Lung (tissue), 12 donors: ENCODE results near the gene TGFBR3. TPM values are rescaled to one million over a fixed set of nuclear protein-coding genes. Genes with fewer than 3 reads are reported as not detected.

Experiments
- ATAC-seq: fragments of 200-7000 bp; cut with Tn5 transposase; one replicate; pipeline ENCODE4 v1.9.1; 2020; ENCODE audit warnings: moderate number of reproducible peaks; ENCODE audit not compliant: insufficient read depth, low FRiP score
- DNase-seq, 3 donors: peaks; one replicate each; pipeline ENCODE4 v3.0.0-alpha.2; 2013 to 2017
- H3K27ac ChIP-seq, 2 donors: one replicate each; pipeline ENCODE4 v1.5.1; 2013; ENCODE audit warnings: mild to moderate bottlenecking in 2 of 2, moderate library complexity in 2 of 2, control low read depth in 1 of 2, inconsistent platforms in 1 of 2, low read depth in 1 of 2, low read length in 1 of 2
- H3K27me3 ChIP-seq, 3 donors: one replicate each; pipeline ENCODE4 v1.5.1; 2013; ENCODE audit warnings: low read length in 2 of 3; ENCODE audit not compliant: control insufficient read depth in 3 of 3, insufficient read depth in 3 of 3
- H3K36me3 ChIP-seq, 4 donors: one replicate each; pipeline ENCODE4 v1.5.1; 2013; ENCODE audit warnings: low read length in 4 of 4, mild to moderate bottlenecking in 1 of 4, moderate library complexity in 1 of 4; ENCODE audit not compliant: control insufficient read depth in 4 of 4, insufficient read depth in 4 of 4
- H3K4me1 ChIP-seq, 5 donors: one replicate each; pipeline ENCODE4 v1.5.1; 2013; ENCODE audit warnings: low read length in 5 of 5, mild to moderate bottlenecking in 2 of 5, moderate library complexity in 1 of 5; ENCODE audit not compliant: control insufficient read depth in 5 of 5, insufficient read depth in 5 of 5
- H3K4me3 ChIP-seq: one replicate; pipeline ENCODE4 v1.5.1; 2013; ENCODE audit warnings: mild to moderate bottlenecking, control low read depth, moderate library complexity
- H3K9ac ChIP-seq, 2 donors: one replicate each; pipeline ENCODE4 v1.5.1; 2013; ENCODE audit warnings: low read length in 2 of 2, control low read depth in 1 of 2; ENCODE audit not compliant: insufficient read depth in 1 of 2
- H3K9me3 ChIP-seq, 4 donors: one replicate each; pipeline ENCODE4 v1.5.1; 2013; ENCODE audit warnings: low read length in 3 of 4, mild to moderate bottlenecking in 1 of 4, moderate library complexity in 1 of 4; ENCODE audit not compliant: control insufficient read depth in 4 of 4, insufficient read depth in 3 of 4
- CTCF ChIP-seq: IDR thresholded peaks from 2 replicates; pipeline ENCODE4 v1.5.1; 2012; ENCODE audit warnings: mild to moderate bottlenecking; ENCODE audit errors: control extremely low read depth, extremely low read depth
- WGBS, 2 donors: extraction: QIAGEN DNeasy Blood & Tissue Kit; methylation state at CpG; one replicate each; pipeline ENCODE4 v1.1.7; 2013; 5-methylcytosine and 5-hydroxymethylcytosine counted together
- polyA plus RNA-seq, 2 donors: library from polyadenylated mRNA; stranded (reverse); fragments of 200-250 nt; gene quantifications; one replicate each; pipeline ENCODE4 v1.2.1, GENCODE V29; 2013
- total RNA-seq, 2 donors: library from RNA; depleted of rRNA in 1 of 2; stranded (reverse); fragments of >200 nt in 1 of 2; gene quantifications; one replicate each; pipeline ENCODE4 v1.2.1, GENCODE V29; 2014 to 2021
- donor health status: control.
- donor health status: control.
- donor health status: Bipolar disorder and iron deficiency.
- donor health status: healthy.
- donor health status: DM: yes; HTN: yes; CAD: no.

TGFBR3 gene
- total and polyA plus RNA-seq, 4 donors = 13.1 to 99.6 (median 26.5) TPM

GRCh38 chr1:91697861-91698260 is 188.1 kb downstream of the TGFBR3 start:
- Histone ChIP-seq H3K36me3 (peaks cover 2 to 17% (median 5%) of the 10 kb centered on the region in 4 donors), H3K27ac (peak overlapping the region in 1 of 2 donors; percentile 9), H3K27me3 (no peaks in the 10 kb centered on the region), H3K9me3 (no peaks in the 10 kb centered on the region), H3K4me3 (no peak overlapping the region), H3K9ac (no peak overlapping the region), H3K4me1 (peaks cover 6 to 35% (median 8%) of the 10 kb centered on the region in 5 donors)
- 18 to 40% methylated on average over 2 of the region's 2 CpGs for WGBS, 2 donors
- ATAC-seq (no peak), DNase-seq (peak in 1 of 3 donors; percentile 60)
- no peak for TF ChIP-seq CTCF

- ATAC-seq (no peak), DNase-seq (no peak)
- peaks cover 6 to 35% (median 8%) of the 10 kb centered on the region in 5 donors for H3K4me1 ChIP-seq
- no peak overlapping the region for H3K4me3 ChIP-seq
- peak overlapping the region in 1 of 2 donors; percentile 33 for H3K27ac ChIP-seq
- TF ChIP-seq CTCF = no peak
- H3K36me3 ChIP-seq = peaks cover 2 to 19% (median 8%) of the 10 kb centered on the region in 4 donors
- H3K9ac ChIP-seq = no peak overlapping the region
- H3K27me3 ChIP-seq = no peaks in the 10 kb centered on the region
- 13 to 31% methylated on average over 2 of the region's 2 CpGs for WGBS, 2 donors
- no peaks in the 10 kb centered on the region for H3K9me3 ChIP-seq
These were observed 188.5 kb downstream of the TGFBR3 start for GRCh38 chr1:91697416-91697815.

- ATAC-seq (no peak), DNase-seq (no peak)
- Histone ChIP-seq H3K9ac (no peak overlapping the region), H3K36me3 (peaks cover 2 to 17% (median 8%) of the 10 kb centered on the region in 4 donors), H3K4me3 (no peak overlapping the region), H3K27ac (no peak overlapping the region), H3K4me1 (peaks cover 4 to 35% (median 8%) of the 10 kb centered on the region in 5 donors), H3K27me3 (no peaks in the 10 kb centered on the region), H3K9me3 (no peaks in the 10 kb centered on the region)
- TF ChIP-seq CTCF = no peak
- 75 to 87% methylated on average over 2 of the region's 2 CpGs for WGBS, 2 donors
These were observed 189.6 kb downstream of the TGFBR3 start for GRCh38 chr1:91696321-91696720.

GRCh38 chr1:91693557-91693956 is 192.4 kb downstream of the TGFBR3 start:
- H3K36me3 ChIP-seq = peaks cover 2 to 17% (median 10%) of the 10 kb centered on the region in 4 donors
- TF ChIP-seq CTCF = no peak
- H3K27ac ChIP-seq = peak overlapping the region; percentile 63 to 68
- H3K9ac ChIP-seq = no peak overlapping the region
- 72 to 90% methylated on average over 2 of the region's 2 CpGs for WGBS, 2 donors
- H3K4me1 ChIP-seq = peaks cover 6 to 38% (median 16%) of the 10 kb centered on the region in 5 donors
- no peaks in the 10 kb centered on the region for H3K9me3 ChIP-seq
- H3K4me3 ChIP-seq = no peak overlapping the region
- no peak for ATAC-seq
- H3K27me3 ChIP-seq = no peaks in the 10 kb centered on the region
- no peak for DNase-seq
